ENCODE data around the gene IFNL1. TPM values are rescaled to one million over a fixed set of nuclear protein-coding genes. Genes with fewer than 3 reads are reported as not detected.

Gene IFNL1
- total RNA-seq, 2 experiments from 2014 or later = not detected

- intact Hi-C loops (cut with micrococcal nuclease; ENCODE audit: unreplicated experiment) = no loop called here
- no peak for DNase-seq (ENCODE audit: low spot score)
- no peak overlapping the region for H3K27ac ChIP-seq (ENCODE audit: low read depth, low read length, poor library complexity, severe bottlenecking)
- no peaks in the 10 kb centered on the region for H3K79me2 ChIP-seq (ENCODE audit: insufficient read depth, low read depth, low read length)
- ChIA-PET CTCF (ENCODE audit: unreplicated experiment) (no interaction called here), POLR2A (no interaction called here)
- H3K9me3 ChIP-seq (ENCODE audit: low read length) = no peaks in the 10 kb centered on the region
- H3K36me3 ChIP-seq (ENCODE audit: insufficient read depth, low read length) = no peaks in the 10 kb centered on the region
- H4K20me1 ChIP-seq (ENCODE audit: insufficient read depth, low read length) = no peaks in the 10 kb centered on the region
- H3K4me1 ChIP-seq (ENCODE audit: insufficient read depth, low read length, poor library complexity, severe bottlenecking) = no peaks in the 10 kb centered on the region
- no peak overlapping the region for H3K4me3 ChIP-seq (ENCODE audit: low read depth, low read length, poor library complexity, severe bottlenecking)
- no peaks in the 10 kb centered on the region for H3K9me2 ChIP-seq (ENCODE audit: insufficient read depth, low read length)
- no peak overlapping the region for H2AFZ ChIP-seq (ENCODE audit: low read length)
- no TSS peak for BruUV-seq (replicated peaks)
- no peak overlapping the region for H3K4me2 ChIP-seq (ENCODE audit: low read length)
- no peak for TF ChIP-seq EZH2phosphoT487 (IDR thresholded peaks at IDR 0.05; ENCODE audit: borderline replicate concordance, low read depth, low read length)
- no peak for TF ChIP-seq CTCF (conservative IDR thresholded peaks at IDR 0.05; ENCODE audit: low read length)
Observed at GRCh38 chr19:39304185-39304513, 7.9 kb downstream of the IFNL1 start.

- Histone ChIP-seq H3K4me2 (ENCODE audit: low read length) (no peak overlapping the region), H4K20me1 (ENCODE audit: insufficient read depth, low read length) (no peaks in the 10 kb centered on the region), H3K9me2 (ENCODE audit: insufficient read depth, low read length) (no peaks in the 10 kb centered on the region), H3K27ac (ENCODE audit: low read depth, low read length, poor library complexity, severe bottlenecking) (no peak overlapping the region), H3K36me3 (ENCODE audit: insufficient read depth, low read length) (no peaks in the 10 kb centered on the region), H3K4me1 (ENCODE audit: insufficient read depth, low read length, poor library complexity, severe bottlenecking) (no peaks in the 10 kb centered on the region), H3K9me3 (ENCODE audit: low read length) (no peaks in the 10 kb centered on the region), H2AFZ (ENCODE audit: low read length) (no peak overlapping the region), H3K4me3 (ENCODE audit: low read depth, low read length, poor library complexity, severe bottlenecking) (no peak overlapping the region), H3K79me2 (ENCODE audit: insufficient read depth, low read depth, low read length) (no peaks in the 10 kb centered on the region)
- no peak for TF ChIP-seq CTCF (conservative IDR thresholded peaks at IDR 0.05; ENCODE audit: low read length)
- no peak for TF ChIP-seq EZH2phosphoT487 (IDR thresholded peaks at IDR 0.05; ENCODE audit: borderline replicate concordance, low read depth, low read length)
- intact Hi-C loops (cut with micrococcal nuclease; ENCODE audit: unreplicated experiment) = no loop called here
- ChIA-PET POLR2A (no interaction called here), CTCF (ENCODE audit: unreplicated experiment) (no interaction called here)
- no TSS peak for BruUV-seq (replicated peaks)
- DNase-seq (ENCODE audit: low spot score) = no peak
Observed at GRCh38 chr19:39304701-39305571, 8.7 kb downstream of the IFNL1 start.

- Histone ChIP-seq H3K9me3 (ENCODE audit: low read length) (no peaks in the 10 kb centered on the region), H3K36me3 (ENCODE audit: insufficient read depth, low read length) (no peaks in the 10 kb centered on the region), H3K4me3 (ENCODE audit: low read depth, low read length, poor library complexity, severe bottlenecking) (no peak overlapping the region), H3K27ac (ENCODE audit: low read depth, low read length, poor library complexity, severe bottlenecking) (no peak overlapping the region), H3K9me2 (ENCODE audit: insufficient read depth, low read length) (no peaks in the 10 kb centered on the region), H3K79me2 (ENCODE audit: insufficient read depth, low read depth, low read length) (no peaks in the 10 kb centered on the region), H2AFZ (ENCODE audit: low read length) (no peak overlapping the region), H4K20me1 (ENCODE audit: insufficient read depth, low read length) (no peaks in the 10 kb centered on the region), H3K4me2 (ENCODE audit: low read length) (no peak overlapping the region), H3K4me1 (ENCODE audit: insufficient read depth, low read length, poor library complexity, severe bottlenecking) (no peaks in the 10 kb centered on the region)
- intact Hi-C loops (cut with micrococcal nuclease; ENCODE audit: unreplicated experiment) = no loop called here
- CTCF ChIA-PET (ENCODE audit: unreplicated experiment) = no interaction called here
- TF ChIP-seq EZH2phosphoT487 (IDR thresholded peaks at IDR 0.05; ENCODE audit: borderline replicate concordance, low read depth, low read length) (no peak), CTCF (conservative IDR thresholded peaks at IDR 0.05; ENCODE audit: low read length) (no peak)
- BruUV-seq (replicated peaks) = no TSS peak
- POLR2A ChIA-PET = interaction anchor here (1.2 kb wide), 1 partner anchor 9 kb away, joined by 3 read pairs; no protein-coding TSS in a partner anchor
- DNase-seq (ENCODE audit: low spot score) = no peak
Observed at GRCh38 chr19:39306075-39306474, 9.9 kb downstream of the IFNL1 start.
